ENCODE data around the gene PCBD2.
A peak's percentile ranks its signal among the peaks of the same experiment; 100 is the strongest.
"Not testable (repeated sequence)": the region's sequence is repeated elsewhere in the genome, so short reads cannot be mapped to it uniquely, and the experiment has no call there.

PCBD2 gene

DNA sequence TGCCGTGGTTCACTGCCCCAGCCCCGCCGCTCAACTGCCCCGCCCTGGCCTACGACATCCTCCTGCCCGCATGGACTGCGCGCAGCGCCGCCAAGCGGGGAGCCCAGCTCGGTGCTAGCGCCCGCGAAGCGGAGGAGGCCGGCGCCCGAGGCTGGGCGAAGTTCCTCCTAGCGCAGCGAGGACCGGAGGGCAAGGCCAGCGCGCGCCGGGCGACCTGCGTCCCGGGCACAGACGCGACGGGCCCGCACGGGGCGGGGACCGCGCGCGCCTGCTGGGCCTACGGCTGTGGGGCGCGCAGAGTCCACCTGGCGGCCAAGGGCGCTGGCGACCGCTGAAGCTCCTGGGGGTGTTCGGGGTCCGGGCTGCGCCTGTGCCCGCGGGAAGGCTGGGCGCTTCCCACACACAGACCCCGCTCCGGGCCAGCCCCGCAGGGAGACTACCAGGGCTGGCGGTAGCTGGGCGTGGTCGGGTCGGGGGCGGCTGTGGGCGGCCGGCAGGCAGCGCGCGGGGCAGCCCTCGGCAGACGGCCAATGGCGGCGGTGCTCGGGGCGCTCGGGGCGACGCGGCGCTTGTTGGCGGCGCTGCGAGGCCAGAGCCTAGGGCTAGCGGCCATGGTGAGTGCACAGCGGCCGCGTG, at the start of gene PCBD2:
TSS of gene PCBD2 (plus strand) at position 522 of the 636 bp plus-strand sequence. CDS start at position 531, 9 bp downstream.
- peak within 1 kb of the TSS; percentile 79 for H3K4me3 ChIP-seq
- H3K27ac ChIP-seq, result peak within 1 kb of the TSS; percentile 85
- no peak for DNase-seq (ENCODE audit: low read depth, low spot score)
- H3K9me3 ChIP-seq (ENCODE audit: low read depth, low read length), result no peaks in the 10 kb centered on the region
- peak within 1 kb of the TSS; percentile 93 for H3K9ac ChIP-seq (ENCODE audit: insufficient read length)
- H3K36me3 ChIP-seq (ENCODE audit: insufficient read depth, low read length), result no peaks in the 10 kb centered on the region
- no peak; the same call in none of the 2 replicates for TF ChIP-seq POLR2AphosphoS5 (IDR thresholded peaks at IDR 0.05; ENCODE audit: borderline replicate concordance, low read depth, low read length)
- TF ChIP-seq EZH2 (IDR thresholded peaks at IDR 0.05), result no peak
- no peak for TF ChIP-seq FOXP2 (optimal IDR thresholded peaks at IDR 0.05; ENCODE audit: control extremely low read depth, extremely low read length, insufficient read depth)

DNA sequence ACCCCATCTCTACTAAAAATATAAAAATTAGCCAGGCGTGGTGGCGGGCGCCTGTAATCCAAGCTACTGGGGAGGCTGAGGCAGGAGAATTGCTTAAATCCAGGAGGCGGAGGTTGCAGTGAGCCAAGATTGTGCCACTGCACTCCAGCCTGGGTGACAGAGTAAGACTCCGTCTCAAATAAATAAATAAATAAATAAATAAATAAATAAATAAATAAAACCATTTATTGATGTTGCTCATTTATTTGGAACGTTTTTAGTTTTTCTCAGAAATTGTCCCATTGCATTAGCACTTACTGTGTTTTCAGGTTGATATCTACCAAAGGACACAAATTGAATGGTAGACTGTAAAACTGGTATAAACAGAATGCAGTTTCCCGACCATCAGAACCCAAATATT, 48.5 kb upstream of the PCBD2 start:
- not testable (repeated sequence) for H3K9ac ChIP-seq (ENCODE audit: insufficient read length); H3K9me3 ChIP-seq (ENCODE audit: low read depth, low read length); H3K4me3 ChIP-seq; DNase-seq (ENCODE audit: low read depth, low spot score)
- Histone ChIP-seq H3K27ac (peak overlapping the region; percentile 55; the same call in 1 of the 2 replicates), H3K36me3 (ENCODE audit: insufficient read depth, low read length) (peaks cover 68% of the 10 kb centered on the region)

DNA sequence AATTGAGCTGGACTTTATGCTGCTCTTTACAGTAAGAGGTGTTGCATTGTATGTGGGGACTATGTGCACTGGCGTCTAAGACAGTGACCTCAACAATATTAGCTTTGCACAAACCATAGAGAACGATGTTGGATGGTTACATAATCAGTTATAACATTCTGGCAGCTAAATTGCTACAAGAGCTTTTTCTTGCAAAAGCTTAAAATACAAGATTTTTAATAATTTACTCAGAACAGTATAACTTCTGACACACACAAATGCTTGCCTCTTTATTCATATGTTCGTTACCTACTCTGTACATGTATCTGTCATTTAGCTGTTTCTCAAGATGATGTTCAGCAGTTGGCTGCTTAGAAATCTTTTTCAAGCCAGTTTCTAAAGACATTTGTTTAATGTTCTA, 47.5 kb upstream of the PCBD2 start:
- Histone ChIP-seq H3K27ac (no peak overlapping the region), H3K9me3 (ENCODE audit: low read depth, low read length) (no peaks in the 10 kb centered on the region), H3K9ac (ENCODE audit: insufficient read length) (no peak overlapping the region), H3K4me3 (no peak overlapping the region), H3K36me3 (ENCODE audit: insufficient read depth, low read length) (peaks cover 61% of the 10 kb centered on the region)
- no peak for DNase-seq (ENCODE audit: low read depth, low spot score)
- no peak for TF ChIP-seq EZH2 (IDR thresholded peaks at IDR 0.05)
- no peak for TF ChIP-seq FOXP2 (optimal IDR thresholded peaks at IDR 0.05; ENCODE audit: control extremely low read depth, extremely low read length, insufficient read depth)

DNA sequence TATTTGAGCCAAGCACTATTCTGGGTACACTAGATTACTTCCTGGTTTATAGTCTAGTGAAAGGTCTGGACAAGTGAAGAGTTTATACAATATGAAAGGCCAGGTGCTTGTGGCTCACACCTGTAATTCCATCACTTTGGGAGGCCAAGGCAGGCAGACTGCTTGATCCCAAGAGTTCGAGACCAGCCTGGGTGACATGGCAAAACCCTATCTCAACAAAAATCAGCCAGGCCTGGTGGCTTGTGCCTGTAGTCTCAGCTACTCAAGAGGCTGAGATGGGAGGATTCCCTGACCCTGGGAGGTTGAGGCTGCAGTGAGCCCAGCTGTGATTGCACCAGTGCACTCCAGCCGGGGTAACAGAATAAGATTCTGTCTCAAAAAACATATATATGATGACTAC, 40.2 kb upstream of the PCBD2 start:
- DNase-seq (ENCODE audit: low read depth, low spot score), result no peak
- Histone ChIP-seq H3K9ac (ENCODE audit: insufficient read length) (no peak overlapping the region), H3K27ac (0 out of 2 replicates have a peak overlapping the region, but pooled peaks have one; percentile 33), H3K36me3 (ENCODE audit: insufficient read depth, low read length) (peaks cover 4% of the 10 kb centered on the region), H3K9me3 (ENCODE audit: low read depth, low read length) (no peaks in the 10 kb centered on the region), H3K4me3 (no peak overlapping the region)
- no peak for TF ChIP-seq EZH2 (IDR thresholded peaks at IDR 0.05)
- no peak for TF ChIP-seq FOXP2 (optimal IDR thresholded peaks at IDR 0.05; ENCODE audit: control extremely low read depth, extremely low read length, insufficient read depth)
- no peak for TF ChIP-seq POLR2AphosphoS5 (IDR thresholded peaks at IDR 0.05; ENCODE audit: borderline replicate concordance, low read depth, low read length)

DNA sequence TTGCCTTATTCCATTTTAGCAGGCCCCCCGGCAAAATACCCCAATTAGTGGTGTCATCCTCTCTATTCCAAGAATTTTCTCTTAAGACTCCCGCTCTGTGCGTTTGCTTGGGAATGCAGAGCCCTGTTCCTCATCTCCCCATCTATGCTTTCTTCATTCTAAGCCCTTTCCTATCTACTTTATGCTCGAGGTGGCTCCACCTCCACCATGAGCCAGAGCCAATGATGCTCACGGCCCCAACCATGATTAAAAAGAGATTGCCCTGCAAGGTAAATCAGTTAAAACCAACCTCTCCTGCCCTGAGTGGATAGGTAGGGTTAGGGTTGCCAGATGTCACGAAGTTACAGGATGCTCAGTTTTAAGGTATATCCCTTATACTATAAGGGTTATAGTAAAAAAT, 31.4 kb upstream of the PCBD2 start:
- DNase-seq (ENCODE audit: low read depth, low spot score), result no peak
- TF ChIP-seq FOXP2 (optimal IDR thresholded peaks at IDR 0.05; ENCODE audit: control extremely low read depth, extremely low read length, insufficient read depth) (no peak), EZH2 (IDR thresholded peaks at IDR 0.05) (no peak), POLR2AphosphoS5 (IDR thresholded peaks at IDR 0.05; ENCODE audit: borderline replicate concordance, low read depth, low read length) (no peak)
- Histone ChIP-seq H3K9ac (ENCODE audit: insufficient read length) (peak overlapping the region; percentile 90), H3K4me3 (peak overlapping the region; percentile 97), H3K9me3 (ENCODE audit: low read depth, low read length) (no peaks in the 10 kb centered on the region), H3K27ac (peak overlapping the region; percentile 82), H3K36me3 (ENCODE audit: insufficient read depth, low read length) (no peaks in the 10 kb centered on the region)

DNA sequence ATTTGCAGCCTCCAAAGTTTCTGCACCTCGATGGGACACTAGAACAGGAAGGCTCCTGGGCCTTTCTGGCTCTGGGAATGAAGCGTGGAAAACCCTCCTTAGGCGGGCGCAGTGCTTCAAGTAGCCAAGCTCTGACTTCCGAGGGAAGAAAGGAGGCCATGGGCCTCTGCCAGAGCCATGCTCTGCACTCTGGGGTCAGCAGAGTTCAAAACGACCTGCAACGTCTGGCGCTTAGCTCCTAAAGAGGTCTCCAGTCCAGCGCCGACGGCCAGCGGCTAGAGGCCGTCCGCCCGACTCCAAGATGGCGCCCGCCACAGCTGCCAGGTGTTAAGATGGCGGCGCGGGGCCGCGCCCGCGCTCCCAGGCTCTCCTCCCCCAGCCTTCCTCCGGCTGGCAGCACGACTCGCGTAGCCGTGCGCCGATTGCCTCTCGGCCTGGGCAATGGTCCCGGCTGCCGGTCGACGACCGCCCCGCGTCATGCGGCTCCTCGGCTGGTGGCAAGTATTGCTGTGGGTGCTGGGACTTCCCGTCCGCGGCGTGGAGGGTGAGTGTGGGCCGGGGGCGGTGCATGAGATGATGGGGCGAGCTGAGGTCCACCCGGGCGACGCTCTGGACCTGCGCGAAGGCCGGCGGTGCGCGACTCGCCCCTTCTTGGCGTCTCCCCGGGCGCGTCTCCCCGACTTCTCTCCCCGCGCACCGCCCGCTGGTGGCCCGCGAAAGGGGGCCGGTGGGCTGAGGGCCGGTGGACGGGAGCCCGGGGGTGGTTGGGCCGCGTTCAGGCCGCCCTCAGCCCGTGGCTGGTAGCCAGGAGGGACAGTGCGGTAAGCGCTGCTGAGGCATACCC, 30.7 kb upstream of the PCBD2 start, which contains the start of gene TXNDC15:
TSS of gene TXNDC15 (plus strand) at position 385 of the 844 bp plus-strand sequence. CDS start at position 442, 57 bp downstream.
- peak within 1 kb of the TSS; percentile 82 for H3K27ac ChIP-seq
- peak within 1 kb of the TSS; percentile 90 for H3K9ac ChIP-seq (ENCODE audit: insufficient read length)
- H3K9me3 ChIP-seq (ENCODE audit: low read depth, low read length), result no peaks in the 10 kb centered on the region
- peak; percentile 19 for TF ChIP-seq FOXP2 (optimal IDR thresholded peaks at IDR 0.05; ENCODE audit: control extremely low read depth, extremely low read length, insufficient read depth)
- TF ChIP-seq POLR2AphosphoS5 (IDR thresholded peaks at IDR 0.05; ENCODE audit: borderline replicate concordance, low read depth, low read length), result peak; percentile 92
- TF ChIP-seq EZH2 (IDR thresholded peaks at IDR 0.05), result no peak
- no peaks in the 10 kb centered on the region for H3K36me3 ChIP-seq (ENCODE audit: insufficient read depth, low read length)
- no peak for DNase-seq (ENCODE audit: low read depth, low spot score)
- H3K4me3 ChIP-seq, result peak within 1 kb of the TSS; percentile 97

DNA sequence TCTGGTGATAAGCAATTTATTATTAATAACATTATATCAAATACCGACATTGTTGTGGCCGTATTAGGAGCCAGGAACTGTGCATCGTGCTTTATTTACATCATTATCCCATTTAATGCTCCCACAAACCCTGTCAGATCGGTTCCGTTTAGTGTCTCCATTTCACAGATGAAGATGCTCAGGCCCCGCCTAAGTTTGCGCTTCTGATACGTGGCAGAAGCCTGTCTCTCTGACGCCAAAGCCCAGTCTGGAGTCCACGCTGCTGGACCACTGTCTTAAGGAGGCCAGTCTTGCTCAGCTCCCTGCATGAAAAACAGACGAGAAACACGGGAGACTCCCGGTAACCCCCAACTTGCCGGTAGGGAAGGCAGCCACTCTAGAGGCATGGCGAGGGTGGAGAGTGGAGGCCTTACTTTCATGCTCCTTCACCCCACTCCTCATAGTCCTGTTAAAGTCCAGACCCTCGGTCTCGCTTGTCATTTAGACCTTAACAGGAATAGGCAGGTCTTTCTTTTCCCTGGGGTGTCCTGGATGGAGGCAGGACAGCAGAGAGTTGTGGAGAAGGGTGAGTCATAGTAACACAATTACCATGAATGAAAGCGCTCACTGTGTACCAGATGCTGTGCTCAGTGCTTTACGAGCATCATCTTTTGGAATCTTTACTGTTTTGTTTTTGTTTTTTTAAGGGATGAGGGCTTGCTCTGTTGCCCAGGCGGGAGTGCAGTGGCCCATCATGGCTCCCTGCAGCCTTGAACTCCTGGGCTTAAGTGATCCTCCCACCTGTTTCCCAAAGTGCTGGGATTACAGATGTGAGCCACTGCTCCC, 29.9 kb upstream of the PCBD2 start:
- no peak for DNase-seq (ENCODE audit: low read depth, low spot score)
- no peaks in the 10 kb centered on the region for H3K36me3 ChIP-seq (ENCODE audit: insufficient read depth, low read length)
- H3K9me3 ChIP-seq (ENCODE audit: low read depth, low read length), result no peaks in the 10 kb centered on the region
- peak overlapping the region; percentile 97 for H3K4me3 ChIP-seq
- H3K9ac ChIP-seq (ENCODE audit: insufficient read length), result peak overlapping the region; percentile 90
- TF ChIP-seq EZH2 (IDR thresholded peaks at IDR 0.05) (no peak), FOXP2 (optimal IDR thresholded peaks at IDR 0.05; ENCODE audit: control extremely low read depth, extremely low read length, insufficient read depth) (no peak), POLR2AphosphoS5 (IDR thresholded peaks at IDR 0.05; ENCODE audit: borderline replicate concordance, low read depth, low read length) (no peak)
- H3K27ac ChIP-seq, result peak overlapping the region; percentile 82

DNA sequence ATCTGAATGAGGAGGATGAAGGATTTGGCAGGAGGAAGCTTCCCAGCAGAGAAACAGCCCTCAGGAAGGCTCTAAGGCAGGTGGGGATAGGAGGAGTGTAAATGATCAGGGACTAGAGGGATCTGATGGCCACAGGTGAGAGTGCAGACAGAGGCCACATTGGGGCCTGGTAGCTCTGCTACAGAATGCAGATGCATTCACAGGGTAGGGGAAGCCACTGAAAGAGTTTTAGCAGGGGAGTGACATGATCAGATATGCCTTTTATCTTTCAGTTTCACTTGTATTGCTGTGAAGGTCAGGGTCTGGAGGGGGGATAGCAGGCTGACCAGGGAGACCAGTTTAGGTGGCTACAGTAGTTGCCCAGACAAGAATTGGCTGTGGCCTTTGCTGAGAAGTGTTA, 27.8 kb upstream of the PCBD2 start:
- no peak overlapping the region for H3K9ac ChIP-seq (ENCODE audit: insufficient read length)
- TF ChIP-seq EZH2 (IDR thresholded peaks at IDR 0.05), result no peak
- no peak for TF ChIP-seq FOXP2 (optimal IDR thresholded peaks at IDR 0.05; ENCODE audit: control extremely low read depth, extremely low read length, insufficient read depth)
- no peak for TF ChIP-seq POLR2AphosphoS5 (IDR thresholded peaks at IDR 0.05; ENCODE audit: borderline replicate concordance, low read depth, low read length)
- no peak overlapping the region for H3K27ac ChIP-seq
- no peaks in the 10 kb centered on the region for H3K36me3 ChIP-seq (ENCODE audit: insufficient read depth, low read length)
- no peak for DNase-seq (ENCODE audit: low read depth, low spot score)
- no peak overlapping the region for H3K4me3 ChIP-seq
- H3K9me3 ChIP-seq (ENCODE audit: low read depth, low read length), result no peaks in the 10 kb centered on the region

Data from SK-N-MC (cell line).